Left lung (tissue), 10 donors: ENCODE data around the gene BMPR1A. TPM values are rescaled to one million over a fixed set of nuclear protein-coding genes. Genes with fewer than 3 reads are reported as not detected.
A peak's percentile ranks its signal among the peaks of the same experiment; 100 is the strongest.

Source experiments
- ATAC-seq: fragments of 200-7000 bp; cut with Tn5 transposase; one replicate; pipeline ENCODE4 v1.9.1; 2020; ENCODE audit warnings: moderate library complexity
- DNase-seq, 4 donors: peaks; one replicate each; pipeline ENCODE4 v3.0.0-alpha.2; 2013 to 2020
- H3K27ac ChIP-seq, 2 donors: fragments of 200-600 bp; sonication (generic) in 1 of 2; one replicate each; pipeline versions ENCODE4 v1.5.0 to v1.8.0; 2020 to 2021
- H3K27me3 ChIP-seq, 2 donors: fragments of 200-600 bp; sonication (generic) in 1 of 2; one replicate each; pipeline versions ENCODE4 v1.5.0 to v1.8.0; 2020 to 2021
- H3K36me3 ChIP-seq, 2 donors: fragments of 200-600 bp; sonication (generic) in 1 of 2; one replicate each; pipeline versions ENCODE4 v1.5.0 to v1.8.0; 2020 to 2021
- H3K4me1 ChIP-seq, 2 donors: fragments of 200-600 bp; one replicate each; pipeline ENCODE4 v1.8.0; 2021
- H3K4me3 ChIP-seq, 2 donors: fragments of 200-600 bp; sonication (generic) in 1 of 2; one replicate each; pipeline versions ENCODE4 v1.5.0 to v1.8.0; 2020 to 2021; ENCODE audit warnings: mild to moderate bottlenecking in 1 of 2
- H3K9me3 ChIP-seq, 2 donors: fragments of 200-600 bp; sonication (generic) in 1 of 2; one replicate each; pipeline versions ENCODE4 v1.5.0 to v1.8.0; 2020 to 2021
- CTCF ChIP-seq, 2 donors: fragments of 200-600 bp; sonication (generic) in 1 of 2; IDR thresholded peaks; one replicate each; pipeline versions ENCODE4 v1.5.0 to v1.8.0; 2021; ENCODE audit warnings: antibody characterized with exemption in 2 of 2
- intact Hi-C, 2 donors: fragments of 100-400 bp; cut with DNase I; formaldehyde crosslinking; loops; one replicate each; pipeline versions ENCODE4 v1.11.2 to v1.14.2; 2022
- polyA plus RNA-seq, 6 donors: library from polyadenylated mRNA; unstranded; fragments of 120-200 nt; gene quantifications; one replicate each; pipeline ENCODE4 v1.2.1, GENCODE V29; 2013; ENCODE audit not compliant: insufficient read length in 6 of 6
- total RNA-seq, 2 donors: library from RNA; stranded (reverse); fragmentation: NEBNext Ultra II Directional; extraction: Animal tissue kit (Norgen Biotek cat#: 25700); gene quantifications; one replicate each; pipeline ENCODE4 v1.2.1, GENCODE V29; 2021
- donor health status: DM: no; HTN: yes; CAD: no.
- donor health status: DM: no; HTN: no; CAD: no.

BMPR1A gene
- total and polyA plus RNA-seq, 8 donors: 33.4 to 87.2 (median 72.9) TPM

GRCh38 chr10:86824151-86824550 lies 67.7 kb downstream of the BMPR1A start:
- Histone ChIP-seq H3K36me3 (no peaks in the 10 kb centered on the region), H3K4me1 (no peaks in the 10 kb centered on the region), H3K27me3 (no peaks in the 10 kb centered on the region), H3K9me3 (no peaks in the 10 kb centered on the region), H3K4me3 (no peak overlapping the region), H3K27ac (no peak overlapping the region)
- intact Hi-C loops: no loop called here
- DNase-seq (no peak), ATAC-seq (no peak)
- TF ChIP-seq CTCF (IDR thresholded peaks at IDR 0.05): no peak

DNA sequence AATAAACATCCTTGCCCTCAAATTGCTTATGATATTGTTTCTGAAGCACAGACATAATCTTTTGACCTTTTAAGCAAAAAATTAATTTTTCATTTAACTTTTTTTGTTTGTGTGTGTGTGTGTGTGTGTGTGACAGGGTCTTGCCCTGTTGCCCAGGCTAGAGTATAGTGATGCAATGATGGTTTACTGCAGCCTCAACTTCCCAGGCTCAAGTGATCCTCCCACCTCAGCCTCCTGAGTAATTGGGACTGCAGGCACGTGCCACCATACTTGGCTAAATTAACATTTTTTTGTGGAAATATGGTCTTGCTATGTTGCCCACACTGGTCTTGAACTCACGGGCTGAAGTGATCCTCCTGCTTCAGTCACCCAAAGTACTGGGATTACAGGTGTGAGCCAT lies 68.9 kb downstream of the BMPR1A start:
- no peaks in the 10 kb centered on the region for H3K36me3 ChIP-seq
- no peak overlapping the region for H3K4me3 ChIP-seq
- H3K9me3 ChIP-seq: no peaks in the 10 kb centered on the region
- no peaks in the 10 kb centered on the region for H3K27me3 ChIP-seq
- DNase-seq (no peak), ATAC-seq (no peak)
- intact Hi-C loops: no loop called here
- no peak for TF ChIP-seq CTCF (IDR thresholded peaks at IDR 0.05)
- peaks cover 0 to 2% of the 10 kb centered on the region in 2 donors for H3K4me1 ChIP-seq
- H3K27ac ChIP-seq: no peak overlapping the region

DNA sequence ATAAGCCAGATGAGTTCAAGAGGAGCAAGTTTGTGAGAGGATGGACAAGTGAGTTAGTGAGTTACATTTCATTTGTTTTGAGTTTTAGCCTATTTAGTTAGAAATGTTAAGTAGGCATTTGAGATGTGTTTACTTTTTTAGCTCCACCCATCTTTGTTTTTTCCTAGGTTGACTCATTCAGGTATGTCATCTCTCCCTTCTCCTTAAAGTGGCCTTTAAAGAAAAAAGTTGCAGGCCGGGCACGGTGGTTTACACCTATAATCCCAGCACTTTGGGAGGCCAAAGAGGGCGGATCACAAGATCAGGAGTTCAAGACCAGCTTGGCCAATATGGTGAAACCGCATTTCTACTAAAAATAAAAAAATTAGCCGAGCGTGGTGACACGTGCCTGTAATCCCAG lies 71.2 kb downstream of the BMPR1A start:
- peaks cover 0 to 2% of the 10 kb centered on the region in 2 donors for H3K4me1 ChIP-seq
- TF ChIP-seq CTCF (IDR thresholded peaks at IDR 0.05): no peak
- no peak overlapping the region for H3K4me3 ChIP-seq
- no peak overlapping the region for H3K27ac ChIP-seq
- no peak for DNase-seq
- no peaks in the 10 kb centered on the region for H3K27me3 ChIP-seq
- H3K9me3 ChIP-seq: no peaks in the 10 kb centered on the region
- ATAC-seq: peak; percentile 73
- intact Hi-C loops: no loop called here
- H3K36me3 ChIP-seq: no peaks in the 10 kb centered on the region

DNA sequence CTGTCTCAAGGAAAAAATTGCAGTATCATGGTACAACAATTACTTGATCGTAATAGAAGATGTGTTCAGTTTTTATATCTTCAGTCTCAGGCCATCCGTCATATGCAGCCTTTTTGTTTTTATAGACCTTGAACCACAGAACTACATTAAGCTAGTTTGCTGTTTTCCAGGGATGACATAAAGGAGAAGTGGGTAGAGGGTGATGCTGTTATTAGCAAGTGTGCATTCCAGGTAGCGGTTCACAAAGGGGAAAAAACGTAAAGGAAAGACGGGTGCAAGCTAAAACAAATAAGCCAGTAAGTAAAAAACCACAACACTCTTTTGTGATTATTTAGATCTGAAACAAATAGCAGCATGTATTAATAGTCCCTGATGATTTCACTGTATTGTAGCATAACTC lies 71.7 kb downstream of the BMPR1A start:
- Histone ChIP-seq H3K4me1 (peaks cover 0 to 2% of the 10 kb centered on the region in 2 donors), H3K27me3 (no peaks in the 10 kb centered on the region), H3K27ac (no peak overlapping the region), H3K9me3 (no peaks in the 10 kb centered on the region), H3K36me3 (no peaks in the 10 kb centered on the region), H3K4me3 (no peak overlapping the region)
- TF ChIP-seq CTCF (IDR thresholded peaks at IDR 0.05): no peak
- intact Hi-C loops: no loop called here
- DNase-seq: no peak
- ATAC-seq: no peak

DNA sequence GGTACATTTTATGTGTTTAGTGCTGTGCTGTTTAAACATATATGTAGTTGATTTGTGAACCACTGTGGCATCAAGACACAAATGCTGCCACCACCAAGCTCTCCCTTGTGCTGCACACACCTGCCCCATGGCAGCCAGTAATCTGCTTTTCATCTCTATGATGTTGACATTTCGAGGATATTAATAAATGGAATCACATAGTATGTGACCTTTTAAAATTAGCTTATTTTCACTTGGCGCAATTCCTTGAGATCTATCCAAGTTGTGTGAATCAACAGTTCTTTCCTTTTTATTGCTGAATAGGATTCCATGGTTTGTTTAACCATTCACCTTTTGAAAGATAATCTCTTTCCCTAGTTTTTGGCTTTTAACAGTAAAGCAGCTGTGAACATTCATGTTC lies 73.1 kb downstream of the BMPR1A start:
- Histone ChIP-seq H3K36me3 (no peaks in the 10 kb centered on the region), H3K27ac (no peak overlapping the region), H3K4me1 (peaks cover 0 to 2% of the 10 kb centered on the region in 2 donors), H3K4me3 (no peak overlapping the region), H3K9me3 (no peaks in the 10 kb centered on the region), H3K27me3 (no peaks in the 10 kb centered on the region)
- ATAC-seq: no peak
- no peak for TF ChIP-seq CTCF (IDR thresholded peaks at IDR 0.05)
- intact Hi-C loops: no loop called here
- no peak for DNase-seq
